ENCODE results near the gene TOMM70.
A peak's percentile ranks its signal among the peaks of the same experiment; 100 is the strongest.
"Not testable (repeated sequence)": the region's sequence is repeated elsewhere in the genome, so short reads cannot be mapped to it uniquely, and the experiment has no call there.

TOMM70 gene

GRCh38 chr3:100400780-100401673 is at the start of gene TOMM70, which contains the start of gene LNP1:
TSS of gene TOMM70 (minus strand) at chr3:100401089. CDS start at chr3:100400949, 140 bp downstream.
TSS of gene LNP1 (plus strand) at chr3:100401539. CDS start at chr3:100429730, 28,191 bp downstream.
- TF ChIP-seq GATA1 (IDR thresholded peaks at IDR 0.05; ENCODE audit: low read depth, low read length) (no peak), POLR2A (IDR thresholded peaks at IDR 0.05; ENCODE audit: low read length) (peak; percentile 94)
- DNase-seq, result peak; percentile 96 to 97

GRCh38 chr3:100449214-100449613 is 48.3 kb upstream of the TOMM70 start:
- TF ChIP-seq GATA1 (IDR thresholded peaks at IDR 0.05; ENCODE audit: low read depth, low read length) (no peak), POLR2A (IDR thresholded peaks at IDR 0.05; ENCODE audit: low read length) (no peak)

GRCh38 chr3:100448079-100448478 is 47.2 kb upstream of the TOMM70 start:
- TF ChIP-seq GATA1 (IDR thresholded peaks at IDR 0.05; ENCODE audit: low read depth, low read length) (no peak), POLR2A (IDR thresholded peaks at IDR 0.05; ENCODE audit: low read length) (no peak)
- no peak for DNase-seq

More at GRCh38 chr3:100449214-100449613, 48.3 kb upstream of the TOMM70 start:
- no peak for DNase-seq

- not testable (repeated sequence) for DNase-seq
Measured at GRCh38 chr3:100447067-100447466, 46.2 kb upstream of the TOMM70 start.

- DNase-seq, result no peak
- TF ChIP-seq POLR2A (IDR thresholded peaks at IDR 0.05; ENCODE audit: low read length) (no peak), GATA1 (IDR thresholded peaks at IDR 0.05; ENCODE audit: low read depth, low read length) (no peak)
Measured at GRCh38 chr3:100443690-100444089, 42.8 kb upstream of the TOMM70 start.

GRCh38 chr3:100440895-100441294 is 40.0 kb upstream of the TOMM70 start:
- TF ChIP-seq GATA1 (IDR thresholded peaks at IDR 0.05; ENCODE audit: low read depth, low read length) (no peak), POLR2A (IDR thresholded peaks at IDR 0.05; ENCODE audit: low read length) (no peak)
- peak in 1 of 2 experiments; percentile 21 for DNase-seq

GRCh38 chr3:100438623-100438974 is 37.7 kb upstream of the TOMM70 start:
- TF ChIP-seq GATA1 (IDR thresholded peaks at IDR 0.05; ENCODE audit: low read depth, low read length) (no peak), POLR2A (IDR thresholded peaks at IDR 0.05; ENCODE audit: low read length) (no peak)
- DNase-seq, result peak; percentile 70 to 75

- TF ChIP-seq POLR2A (IDR thresholded peaks at IDR 0.05; ENCODE audit: low read length) (no peak), GATA1 (IDR thresholded peaks at IDR 0.05; ENCODE audit: low read depth, low read length) (no peak)
Measured at GRCh38 chr3:100437721-100438622, 37.1 kb upstream of the TOMM70 start.

GRCh38 chr3:100436951-100437350 is 36.1 kb upstream of the TOMM70 start:
- no peak for DNase-seq
- no peak for TF ChIP-seq POLR2A (IDR thresholded peaks at IDR 0.05; ENCODE audit: low read length)
- no peak for TF ChIP-seq GATA1 (IDR thresholded peaks at IDR 0.05; ENCODE audit: low read depth, low read length)

More at GRCh38 chr3:100437721-100438622, 37.1 kb upstream of the TOMM70 start:
- peak; percentile 79 to 88 for DNase-seq

- no peak for TF ChIP-seq GATA1 (IDR thresholded peaks at IDR 0.05; ENCODE audit: low read depth, low read length)
- no peak for TF ChIP-seq POLR2A (IDR thresholded peaks at IDR 0.05; ENCODE audit: low read length)
- DNase-seq, result no peak
Measured at GRCh38 chr3:100429187-100429716, 28.4 kb upstream of the TOMM70 start.

GRCh38 chr3:100427699-100428098 is 26.8 kb upstream of the TOMM70 start:
- TF ChIP-seq POLR2A (IDR thresholded peaks at IDR 0.05; ENCODE audit: low read length), result no peak
- no peak for TF ChIP-seq GATA1 (IDR thresholded peaks at IDR 0.05; ENCODE audit: low read depth, low read length)
- DNase-seq, result no peak

GRCh38 chr3:100426067-100426682 is 25.3 kb upstream of the TOMM70 start:
- no peak for TF ChIP-seq POLR2A (IDR thresholded peaks at IDR 0.05; ENCODE audit: low read length)
- TF ChIP-seq GATA1 (IDR thresholded peaks at IDR 0.05; ENCODE audit: low read depth, low read length), result no peak
- no peak for DNase-seq

GRCh38 chr3:100425316-100425715 is 24.4 kb upstream of the TOMM70 start:
- TF ChIP-seq GATA1 (IDR thresholded peaks at IDR 0.05; ENCODE audit: low read depth, low read length) (no peak), POLR2A (IDR thresholded peaks at IDR 0.05; ENCODE audit: low read length) (no peak)
- DNase-seq, result peak; percentile 63 to 67

All from erythroblast (primary cell).